ENCODE data around the gene PTPN14.

The PTPN14 gene

DNA sequence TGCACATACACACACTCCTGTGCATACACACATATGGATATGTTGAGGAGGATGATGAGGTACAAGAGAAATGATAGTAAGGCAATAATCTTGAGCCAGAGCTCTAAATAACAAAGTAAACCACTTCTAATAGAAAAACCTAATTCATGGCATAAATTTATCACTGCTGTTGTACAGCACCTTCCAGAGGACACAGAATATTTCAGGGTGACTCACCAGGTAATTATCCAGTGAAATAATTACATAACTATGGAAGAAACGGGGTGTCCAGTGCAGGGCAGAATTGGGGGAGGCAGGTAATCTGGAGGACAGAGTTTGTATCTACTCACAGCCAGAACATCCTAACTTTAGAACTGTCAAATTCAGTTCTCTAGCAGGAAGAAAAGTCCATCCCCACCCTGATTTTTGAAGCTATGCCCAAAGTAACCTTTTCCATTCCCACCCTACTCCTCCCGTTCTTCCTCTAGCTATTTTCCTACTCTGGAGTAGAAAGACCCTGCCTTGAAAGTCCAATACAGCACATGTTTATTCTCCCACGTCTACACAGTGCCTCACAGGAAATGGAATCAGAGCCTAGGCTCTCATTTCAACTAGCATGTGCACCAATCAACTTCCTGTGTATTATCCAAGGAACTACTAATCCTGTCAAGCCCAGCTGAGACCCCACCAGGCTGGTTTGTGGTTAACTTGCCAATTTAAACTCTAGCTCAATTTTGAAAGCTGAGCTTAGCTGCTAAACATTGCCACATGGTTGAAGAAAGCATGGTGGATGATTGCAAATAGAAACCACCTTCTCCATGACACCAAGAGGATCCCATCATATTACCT lies 96.6 kb downstream of the PTPN14 start:
- no peak for DNase-seq (ENCODE audit: low read depth in 2 of 2)

DNA sequence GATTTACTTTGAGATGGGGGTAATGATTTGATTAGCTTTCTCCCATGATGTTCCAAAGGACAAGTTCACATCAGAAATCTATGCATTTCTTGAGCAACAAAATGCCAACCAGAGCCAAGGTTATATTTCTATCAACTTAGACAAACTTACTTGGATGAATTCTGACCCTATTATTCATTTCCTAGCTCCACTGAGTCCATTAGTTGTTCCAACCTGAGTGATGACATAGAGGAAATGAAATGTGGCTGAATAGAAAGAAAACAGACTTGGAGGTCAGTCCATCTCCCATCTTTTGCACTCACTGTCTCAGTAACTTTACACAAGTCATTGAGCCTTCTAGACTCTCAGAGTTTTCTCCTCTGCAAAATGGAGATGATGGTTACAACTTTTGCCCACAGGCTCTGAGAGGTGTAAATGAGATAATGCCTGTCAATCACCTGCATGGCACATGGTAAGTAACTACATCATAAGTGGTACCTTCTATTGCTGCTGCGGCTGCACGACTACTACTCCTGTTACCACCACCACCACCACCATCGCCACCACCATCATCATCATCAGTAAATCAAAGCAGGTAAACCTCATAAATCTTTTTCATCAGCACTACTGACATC lies 98.2 kb downstream of the PTPN14 start:
- DNase-seq (ENCODE audit: low read depth in 2 of 2) = no peak

DNA sequence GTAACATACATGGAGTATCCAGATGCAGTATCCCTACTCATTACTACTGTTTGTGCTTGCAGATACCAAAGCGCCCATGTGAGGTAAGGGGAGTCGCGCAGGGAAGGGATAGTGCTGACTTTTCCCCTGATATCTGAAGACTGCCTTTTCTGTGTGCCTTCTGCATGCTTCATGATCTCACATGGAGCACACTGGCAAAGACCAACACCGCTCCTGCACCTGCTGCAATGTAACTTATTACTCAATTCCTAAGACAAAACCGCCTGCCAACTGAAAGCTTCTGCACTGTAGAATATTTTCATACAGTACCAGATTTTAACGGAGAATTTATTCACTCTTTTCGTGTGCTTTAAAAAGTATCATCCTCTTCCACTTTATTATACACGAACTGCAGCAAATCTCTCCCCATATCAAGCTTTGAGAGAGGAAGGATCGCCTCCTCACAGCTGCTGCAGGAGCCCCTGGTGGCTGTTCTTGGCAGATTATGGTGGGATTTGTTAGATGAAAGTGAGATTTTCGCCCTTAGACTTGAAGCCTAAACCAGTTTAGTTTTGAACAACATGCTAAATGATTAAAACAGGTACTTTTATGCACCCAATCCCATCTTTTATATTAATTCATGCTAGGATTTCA lies 99.1 kb downstream of the PTPN14 start:
- no peak for DNase-seq (ENCODE audit: low read depth in 2 of 2)

DNA sequence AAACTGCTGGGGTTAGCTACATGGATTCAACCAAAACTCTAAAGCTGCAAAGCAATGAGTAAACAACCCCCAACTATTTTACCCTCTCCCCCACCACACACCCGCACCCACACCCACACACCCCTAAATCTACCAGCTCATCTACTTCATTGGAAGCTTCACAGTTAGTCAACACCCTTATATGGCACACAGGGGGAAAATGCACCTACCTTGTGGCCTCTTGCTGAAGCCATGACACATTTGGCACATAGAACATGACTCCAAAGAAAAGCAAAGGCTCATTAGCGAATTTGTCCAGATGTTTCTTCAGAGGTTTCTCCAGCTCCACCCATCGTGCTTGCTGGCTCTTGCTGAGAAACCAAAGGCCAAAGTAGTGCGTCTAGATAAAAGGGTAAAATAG lies 99.8 kb downstream of the PTPN14 start:
- DNase-seq (ENCODE audit: low read depth in 2 of 2) = no peak

DNA sequence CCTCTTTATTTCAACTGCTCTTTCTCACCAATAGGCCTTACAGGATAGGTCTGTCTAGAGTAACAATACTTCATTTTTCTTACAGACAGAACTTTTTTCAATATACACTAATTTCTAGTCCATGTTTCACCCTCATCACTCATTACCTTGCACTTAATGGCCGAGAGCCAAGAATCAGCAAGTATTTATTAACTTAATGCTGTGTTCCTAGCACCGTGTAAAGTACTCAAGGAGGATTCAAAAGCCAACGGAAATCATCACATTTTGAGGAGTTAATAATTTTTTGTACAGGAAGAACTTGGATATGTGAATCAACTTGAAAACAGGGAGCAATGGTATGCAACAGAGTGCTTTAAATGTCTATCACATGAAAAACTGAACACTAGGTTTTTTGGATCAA lies 102.0 kb downstream of the PTPN14 start:
- no peak for DNase-seq (ENCODE audit: low read depth in 2 of 2)

DNA sequence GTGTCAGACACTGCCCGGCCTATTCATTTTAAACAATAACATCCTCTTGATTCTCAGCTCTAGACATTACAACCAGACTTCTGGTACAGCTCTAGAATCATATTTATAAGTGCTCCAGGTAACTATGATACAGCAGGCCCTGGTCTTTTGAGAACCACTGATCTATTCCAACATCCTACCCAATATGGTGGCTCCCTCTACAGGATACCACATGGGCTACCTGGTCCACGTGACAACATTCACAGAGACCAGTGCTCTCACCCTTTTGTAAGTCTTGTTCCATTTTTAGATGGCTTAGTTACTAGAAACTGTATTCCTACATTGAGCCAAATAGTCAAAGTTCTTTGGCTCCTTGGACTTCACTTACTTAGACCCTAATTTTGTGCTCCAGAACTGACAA lies 102.9 kb downstream of the PTPN14 start:
- no peak for DNase-seq (ENCODE audit: low read depth in 2 of 2)

DNA sequence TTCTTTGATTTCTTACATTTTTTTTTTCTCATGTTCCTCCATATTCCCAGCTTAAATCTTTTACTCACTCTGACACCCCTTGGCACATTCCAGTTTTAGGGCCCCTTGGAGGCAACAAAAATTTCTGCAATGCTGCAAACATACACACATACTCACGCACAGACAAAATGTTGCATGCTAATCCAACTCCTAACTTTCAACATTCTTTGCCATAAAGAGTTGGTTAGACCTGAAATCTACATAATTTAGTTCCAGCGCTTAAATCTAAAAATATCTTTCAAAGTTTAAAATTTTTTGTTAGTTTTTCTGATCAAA lies 103.9 kb downstream of the PTPN14 start:
- DNase-seq (ENCODE audit: low read depth in 2 of 2) = no peak

DNA sequence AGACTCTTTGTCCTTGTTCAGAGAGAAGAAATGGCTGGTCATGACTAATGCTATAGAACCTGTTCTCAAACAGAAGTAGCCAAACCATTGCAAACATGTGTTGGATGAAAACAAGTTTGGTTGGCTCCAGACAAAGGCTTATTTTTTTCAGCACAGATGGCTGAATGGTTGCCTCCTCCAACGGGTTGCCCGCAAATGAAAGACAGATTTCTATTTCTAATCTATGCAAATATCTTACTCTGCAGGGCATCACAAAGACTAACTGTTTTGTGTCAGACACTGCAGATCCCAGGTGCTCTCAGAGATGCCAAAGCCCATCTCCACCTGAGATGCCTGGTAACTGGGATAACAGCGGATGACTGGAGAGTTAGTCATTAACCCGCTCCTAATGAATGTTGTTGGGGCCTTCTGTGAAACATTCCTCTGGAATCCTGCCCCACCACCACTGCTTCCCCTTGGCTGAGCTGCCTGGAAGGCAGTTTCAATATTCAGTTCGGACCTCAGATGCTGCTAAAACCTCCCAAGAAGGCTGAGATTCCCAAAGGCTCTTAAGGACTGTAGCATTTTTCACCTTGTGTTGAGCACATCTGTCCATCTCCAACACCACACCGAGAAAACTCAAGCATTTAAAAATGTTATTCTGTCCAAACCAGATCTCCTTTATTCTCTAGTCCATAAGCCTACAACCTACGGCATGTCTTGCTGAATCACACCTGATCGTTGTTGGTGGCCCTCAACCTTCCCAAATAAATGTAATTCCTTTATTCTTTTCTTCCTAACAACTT lies 104.4 kb downstream of the PTPN14 start:
- no peak for DNase-seq (ENCODE audit: low read depth in 2 of 2)

DNA sequence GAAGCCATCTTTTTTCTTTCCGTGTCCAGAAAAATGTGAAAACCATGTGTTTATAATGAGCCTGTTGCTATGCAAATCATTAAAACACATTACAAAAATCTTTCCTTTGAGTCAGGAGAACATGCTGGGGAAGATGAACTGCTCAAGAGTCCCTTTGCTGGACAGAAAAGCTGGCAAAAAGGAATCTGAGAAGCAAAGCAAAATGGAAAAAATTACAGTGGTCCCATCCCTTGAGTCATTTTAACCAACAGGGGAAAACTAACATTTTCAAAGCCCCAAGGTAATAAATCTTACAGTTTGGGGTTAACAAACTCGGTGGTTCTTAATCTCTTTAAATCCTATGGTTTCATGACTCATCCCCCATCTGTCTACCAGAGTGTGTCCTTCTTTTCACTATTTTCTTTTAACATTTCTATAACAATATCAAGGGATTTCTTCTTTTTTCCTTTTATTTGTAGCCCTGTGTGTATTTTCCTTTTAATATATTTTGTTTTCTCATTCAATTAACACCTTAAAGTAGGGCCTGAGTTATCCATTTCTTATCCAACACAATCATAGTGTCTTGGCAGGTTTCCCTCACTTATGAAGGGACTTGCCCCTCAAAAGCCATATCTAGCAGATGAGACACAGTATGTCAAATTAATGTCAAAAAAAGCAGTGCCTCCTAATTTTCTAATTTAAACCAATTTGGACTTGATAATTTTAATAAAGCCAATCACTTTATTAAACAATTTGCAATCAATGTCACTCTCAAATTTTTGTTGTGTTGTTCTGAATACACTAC lies 105.4 kb downstream of the PTPN14 start:
- no peak for DNase-seq (ENCODE audit: low read depth in 2 of 2)

DNA sequence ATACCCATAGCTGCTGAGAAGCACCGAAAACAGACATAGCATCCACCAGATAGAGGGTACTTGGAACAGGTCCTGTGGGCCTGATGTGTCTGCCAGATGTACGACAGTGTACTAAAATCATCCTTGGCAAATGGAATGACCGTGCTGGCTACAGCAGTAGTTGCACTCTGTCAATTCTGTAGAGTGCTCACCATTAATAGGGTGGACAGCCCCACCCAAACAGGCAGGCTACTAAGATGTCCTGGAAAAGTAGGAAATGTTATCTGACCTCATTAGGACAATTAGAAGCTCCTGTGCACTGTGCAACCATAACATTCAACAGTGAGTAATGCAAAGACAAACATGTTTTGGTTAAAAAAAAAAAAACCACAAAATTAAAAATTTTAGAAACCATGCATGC lies 106.2 kb downstream of the PTPN14 start:
- DNase-seq (ENCODE audit: low read depth in 2 of 2) = no peak

DNA sequence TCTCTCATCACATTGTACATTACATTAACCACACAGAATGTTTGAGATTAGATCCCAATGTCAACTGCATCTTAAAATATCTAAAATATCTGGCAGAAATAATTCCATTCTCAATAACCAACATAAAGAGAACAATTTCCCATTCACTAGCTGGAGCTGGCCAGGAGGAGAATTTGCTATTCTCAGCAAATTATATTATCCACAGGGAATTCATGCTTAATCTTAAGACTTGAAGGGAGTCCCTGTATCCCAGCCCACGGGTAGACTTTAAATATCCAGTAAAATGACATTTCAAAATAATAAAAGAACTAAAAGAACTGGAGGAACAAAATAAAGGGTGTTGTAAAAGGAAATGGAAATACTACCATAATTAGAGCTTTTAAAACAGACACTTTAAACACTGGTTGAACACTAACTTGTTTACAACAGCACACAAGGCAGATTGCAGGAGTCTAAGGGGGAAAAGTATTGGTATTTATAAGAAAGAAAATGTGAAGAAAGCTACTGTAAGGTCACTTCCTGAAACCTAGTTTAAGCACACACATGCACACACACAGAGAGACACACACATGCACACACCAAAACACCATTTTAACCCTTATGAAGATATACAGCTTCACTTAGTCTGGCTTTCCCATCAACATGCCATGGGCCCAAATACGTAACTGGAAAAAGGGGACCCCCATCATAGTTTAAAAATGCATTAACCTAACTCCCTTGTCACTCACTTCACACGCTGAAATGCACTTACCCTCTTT lies 107.0 kb downstream of the PTPN14 start:
- no peak for DNase-seq (ENCODE audit: low read depth in 2 of 2)

DNA sequence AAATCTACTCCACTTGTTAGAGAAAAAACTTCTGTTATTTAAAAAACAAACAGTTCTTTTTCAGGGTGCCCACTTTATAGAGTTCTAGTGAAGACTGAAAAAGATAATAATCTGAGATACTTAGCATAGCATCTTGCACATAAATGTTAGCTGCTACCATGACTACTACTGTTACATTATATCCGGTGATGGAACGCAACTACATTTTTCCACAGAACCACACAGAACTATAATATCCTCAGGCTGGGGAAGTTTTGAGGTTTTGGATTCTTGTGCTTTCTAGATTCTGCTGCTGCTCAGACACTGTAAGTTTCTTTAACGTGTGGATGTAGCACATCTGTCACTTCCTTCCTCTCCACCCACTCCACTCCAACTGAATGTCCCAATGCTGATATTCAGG lies 110.3 kb downstream of the PTPN14 start:
- DNase-seq (ENCODE audit: low read depth in 2 of 2) = no peak

DNA sequence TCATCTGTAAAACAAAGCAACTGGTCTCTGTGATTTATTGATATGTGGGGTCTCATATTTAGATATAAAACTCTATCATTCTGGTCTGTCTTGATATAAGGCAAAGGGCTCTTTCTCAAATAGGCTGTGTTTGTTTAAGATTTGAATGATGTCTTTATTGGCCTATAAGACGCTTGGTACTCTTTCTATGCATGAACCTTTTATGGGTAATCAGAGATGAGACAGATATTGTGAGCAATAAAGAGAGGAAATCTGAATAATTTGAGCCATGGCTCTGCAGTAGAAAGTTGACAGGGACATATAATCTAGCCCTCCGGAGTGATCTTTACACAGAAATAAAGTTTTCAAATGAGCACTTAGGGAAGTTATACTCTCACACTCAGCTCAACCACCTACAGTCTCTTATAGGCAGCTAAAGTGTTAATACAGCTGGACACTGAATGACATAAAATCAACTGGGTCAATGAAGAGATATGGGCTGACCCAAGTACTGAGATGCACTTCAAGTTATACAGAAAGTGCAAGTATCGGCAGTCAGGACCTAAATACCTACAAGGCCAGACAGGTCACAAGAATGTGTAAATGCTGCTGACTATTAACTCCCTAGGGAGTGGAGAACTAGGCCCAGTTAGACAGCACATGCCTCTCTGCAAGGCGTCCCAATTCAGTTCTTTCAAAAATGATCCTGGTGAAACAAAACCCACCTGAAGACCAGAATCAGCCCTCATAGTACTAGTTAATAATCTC lies 111.0 kb downstream of the PTPN14 start:
- DNase-seq (ENCODE audit: low read depth in 2 of 2) = no peak

DNA sequence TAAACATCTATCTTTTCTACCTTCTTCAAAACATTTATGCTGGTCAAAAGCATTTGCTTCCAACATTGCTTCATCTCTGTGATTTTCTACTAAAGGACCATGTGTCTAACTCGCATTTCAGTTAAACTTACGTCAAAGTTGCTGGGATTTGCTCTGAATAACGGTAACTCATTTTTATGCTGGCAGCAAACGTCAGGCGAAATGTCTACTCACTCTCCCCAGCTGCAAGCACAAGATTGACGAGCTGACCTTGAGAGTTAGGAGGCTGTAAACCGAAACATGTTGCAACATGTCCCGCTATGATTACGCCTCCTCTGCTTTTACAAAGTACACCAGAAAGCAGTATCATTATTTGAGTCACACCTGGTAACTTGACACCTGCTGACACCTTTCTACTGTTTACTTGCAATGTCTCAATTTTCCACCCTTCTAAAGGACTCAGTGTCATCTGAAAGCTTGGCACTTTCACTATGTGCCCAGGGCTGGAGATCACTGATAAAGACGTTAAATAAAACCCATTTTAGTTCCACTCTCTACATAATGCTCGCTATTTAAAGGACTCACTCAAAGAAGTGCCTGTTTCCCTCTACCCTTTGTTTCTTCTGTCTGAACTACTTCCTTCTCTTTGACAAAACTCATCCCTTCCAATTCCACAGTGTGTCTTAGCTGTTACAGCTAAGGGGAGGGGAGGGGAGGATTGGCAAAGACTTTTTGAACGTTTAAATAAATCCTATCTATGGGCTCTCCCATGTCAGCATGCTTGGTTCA lies 111.9 kb downstream of the PTPN14 start:
- no peak for DNase-seq (ENCODE audit: low read depth in 2 of 2)

DNA sequence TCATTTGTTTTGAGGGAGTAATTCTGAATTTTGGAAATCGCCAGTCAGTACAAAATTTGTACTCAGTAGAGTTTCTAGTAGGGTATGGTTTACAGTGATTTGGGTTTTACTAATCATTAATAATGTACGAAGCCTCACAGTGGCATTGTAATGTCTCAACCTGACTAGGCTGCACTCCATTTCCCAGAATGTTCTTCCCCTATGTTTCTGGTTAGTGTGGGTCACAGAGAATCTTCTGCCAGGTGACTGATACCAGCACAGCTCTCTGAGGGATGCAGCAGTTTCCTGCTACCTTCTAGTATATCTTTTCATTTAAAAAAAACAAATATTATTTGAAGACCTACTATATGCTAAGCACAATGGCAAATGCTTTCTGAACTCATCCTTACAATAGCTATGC lies 112.9 kb downstream of the PTPN14 start:
- no peak for DNase-seq (ENCODE audit: low read depth in 2 of 2)

DNA sequence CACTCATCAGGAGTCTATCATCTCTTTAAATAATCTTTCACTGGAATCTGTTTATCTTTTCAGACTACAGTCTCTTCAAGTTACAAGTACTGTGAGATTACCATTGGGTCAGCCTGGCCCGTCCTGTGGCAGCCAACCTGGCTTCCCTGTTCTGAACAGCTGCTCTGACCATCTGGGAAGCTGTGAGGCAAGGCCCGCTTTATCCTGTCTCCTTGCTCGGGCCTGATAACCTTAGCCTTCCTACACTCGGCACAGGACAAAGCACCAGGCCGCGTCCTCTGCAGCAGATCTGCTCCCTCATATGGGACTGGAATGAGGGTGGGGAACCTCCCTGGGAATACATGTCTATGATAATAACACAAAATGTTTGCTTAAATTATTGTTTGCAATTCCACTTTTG lies 113.3 kb downstream of the PTPN14 start:
- DNase-seq (ENCODE audit: low read depth in 2 of 2) = no peak

DNA sequence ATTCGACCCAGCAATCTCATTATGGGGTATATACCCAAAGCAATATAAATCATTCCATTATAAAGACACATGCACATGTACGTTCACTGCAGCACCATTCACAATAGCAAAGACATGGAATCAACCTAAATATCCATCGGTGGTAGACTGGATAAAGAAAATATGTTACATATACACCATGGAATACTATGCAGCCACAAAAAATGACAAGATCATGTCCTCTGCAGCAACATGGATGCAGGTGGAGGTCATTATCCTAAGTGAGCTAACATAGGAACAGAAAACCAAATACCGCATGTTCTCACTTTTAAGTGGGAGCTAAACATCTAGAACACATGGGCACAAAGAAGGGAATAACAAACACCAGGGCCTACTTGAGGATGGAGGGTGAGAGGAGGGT lies 115.5 kb downstream of the PTPN14 start:
- no peak for DNase-seq (ENCODE audit: low read depth in 2 of 2)

DNA sequence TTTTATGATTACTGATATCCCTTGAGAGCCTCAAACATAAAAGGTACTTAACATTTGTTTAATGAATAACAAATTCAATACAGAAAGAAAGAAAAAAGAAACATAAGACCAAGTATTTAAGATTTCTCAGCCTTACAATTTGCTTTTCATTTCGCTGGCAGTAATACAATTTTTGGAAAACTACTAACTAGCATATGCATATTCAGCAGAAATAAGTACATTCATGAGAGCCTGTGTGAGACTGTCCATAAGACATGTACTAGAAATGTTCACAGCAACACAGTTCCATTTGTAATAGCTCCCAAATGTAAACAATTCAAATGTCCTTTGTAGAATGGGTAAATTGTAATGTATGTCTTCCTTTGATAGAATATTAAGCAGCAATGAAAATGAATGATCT lies 119.2 kb downstream of the PTPN14 start:
- DNase-seq (ENCODE audit: low read depth in 2 of 2) = no peak

DNA sequence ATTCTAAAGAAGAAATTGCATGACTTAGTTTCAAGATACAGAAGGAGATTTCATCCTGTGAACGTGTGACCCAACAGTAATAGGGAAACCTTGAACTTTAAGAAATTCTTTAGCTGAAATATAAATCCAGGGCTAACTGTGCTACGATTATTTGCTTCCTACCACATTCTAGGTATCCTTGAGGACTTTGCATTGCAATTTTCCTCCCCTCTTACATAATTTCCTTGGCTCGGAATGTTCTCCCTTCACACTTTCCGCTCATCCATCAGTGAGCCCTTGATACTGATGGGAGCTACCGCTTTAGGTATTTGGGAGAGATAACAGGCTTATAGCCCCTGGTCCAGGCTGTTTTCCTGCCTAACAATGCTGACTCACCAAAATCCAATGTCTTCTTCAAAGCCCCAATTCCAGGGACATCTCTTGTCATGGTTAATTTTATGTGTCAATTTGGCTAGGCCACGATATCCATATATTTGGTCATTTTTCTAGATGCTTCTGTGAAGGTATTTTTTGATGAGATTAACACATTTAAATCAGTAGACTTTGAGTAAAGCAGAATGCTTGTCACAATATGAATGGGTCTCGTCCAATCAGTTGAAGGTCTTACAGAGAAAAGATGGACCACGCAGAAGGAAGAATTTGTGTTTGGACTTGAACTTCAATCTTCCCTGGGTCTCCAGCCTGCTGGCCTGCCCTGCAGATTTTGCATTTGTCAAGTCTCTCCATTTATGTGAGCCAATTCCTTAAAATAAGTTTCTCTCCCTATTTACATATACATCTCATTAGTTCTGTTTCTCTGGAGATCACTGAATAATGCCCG lies 121.2 kb downstream of the PTPN14 start:
- DNase-seq (ENCODE audit: low read depth in 2 of 2) = no peak

Data from stimulated activated CD8-positive, alpha-beta memory T cell treated with anti-CD3 and anti-CD28 coated beads, Interleukin-2, amount 100 ng/mL, for 1 hour (primary cell).